ENCODE results near the gene GLOD4. TPM values are rescaled to one million over a fixed set of nuclear protein-coding genes. Genes with fewer than 3 reads are reported as not detected.
"Not testable (repeated sequence)": the region's sequence is repeated elsewhere in the genome, so short reads cannot be mapped to it uniquely, and the experiment has no call there.

The GLOD4 gene
- total RNA-seq, 1 experiment from 2014 or later = 69.7 TPM

DNA sequence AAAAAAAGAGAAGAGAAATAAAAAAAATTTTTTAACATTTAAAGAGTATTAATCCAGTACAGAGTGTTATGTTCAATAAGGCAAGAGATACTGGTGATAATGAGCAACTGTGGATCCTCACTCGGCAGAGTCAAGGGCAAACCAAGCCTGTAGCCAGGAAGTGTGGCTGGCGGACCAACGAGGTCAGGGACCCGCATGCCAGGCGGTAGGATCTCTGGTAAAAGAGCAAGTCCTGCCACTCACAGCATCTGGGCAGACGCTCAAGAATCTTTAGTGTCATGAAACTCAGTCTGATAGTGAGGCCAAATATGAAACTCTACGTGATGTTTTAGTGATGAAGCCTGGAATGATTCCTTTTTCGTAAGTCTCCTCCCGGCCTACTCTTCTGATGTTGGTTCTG is 21.7 kb downstream of the GLOD4 start:
- Mint-ChIP-seq H3K27me3 (ENCODE audit: insufficient read depth, unreplicated experiment) (no peaks in the 10 kb centered on the region), H3K9me3 (ENCODE audit: unreplicated experiment) (no peaks in the 10 kb centered on the region), H3K36me3 (ENCODE audit: insufficient read depth, unreplicated experiment) (peaks cover 53% of the 10 kb centered on the region), H3K4me3 (ENCODE audit: unreplicated experiment) (no peak overlapping the region), H3K27ac (ENCODE audit: unreplicated experiment) (no peak overlapping the region), H3K4me1 (ENCODE audit: low read depth, unreplicated experiment) (peaks cover 8% of the 10 kb centered on the region)
- BruUV-seq (replicated peaks) = no TSS peak
- H3K27me3 ChIP-seq (replicated peaks; ENCODE audit: control insufficient read depth, insufficient read depth, low read length) = no peaks in the 10 kb centered on the region
- ChIA-PET CTCF (no interaction called here), POLR2A (no interaction called here)
- H3K9me3 ChIP-seq = no peaks in the 10 kb centered on the region
- H3K4me3 ChIP-seq (ENCODE audit: low read depth, low read length) = no peak overlapping the region
- intact Hi-C loops (cut with micrococcal nuclease; ENCODE audit: unreplicated experiment) = no loop called here
- no peak for DNase-seq
- no peaks in the 10 kb centered on the region for H3K4me1 ChIP-seq
- no peak for TF ChIP-seq CTCF (IDR thresholded peaks at IDR 0.05; ENCODE audit: insufficient read depth in 1 of 2, low read depth in 1 of 2, low read length in 1 of 2, severe bottlenecking in 1 of 2, unreplicated experiment in 1 of 2)
- no peaks in the 10 kb centered on the region for H3K36me3 ChIP-seq (ENCODE audit: control insufficient read depth, insufficient read depth, low read length)

- BruUV-seq (replicated peaks) = no TSS peak
- CTCF ChIA-PET = no interaction called here
- DNase-seq = no peak
- Mint-ChIP-seq H3K9me3 (ENCODE audit: unreplicated experiment) (no peaks in the 10 kb centered on the region), H3K27ac (ENCODE audit: unreplicated experiment) (no peak overlapping the region), H3K4me1 (ENCODE audit: low read depth, unreplicated experiment) (peaks cover 8% of the 10 kb centered on the region), H3K36me3 (ENCODE audit: insufficient read depth, unreplicated experiment) (peaks cover 53% of the 10 kb centered on the region), H3K27me3 (ENCODE audit: insufficient read depth, unreplicated experiment) (no peaks in the 10 kb centered on the region), H3K4me3 (ENCODE audit: unreplicated experiment) (no peak overlapping the region)
- H3K36me3 ChIP-seq (ENCODE audit: control insufficient read depth, insufficient read depth, low read length) = no peaks in the 10 kb centered on the region
- H3K4me1 ChIP-seq = no peaks in the 10 kb centered on the region
- intact Hi-C loops (cut with micrococcal nuclease; ENCODE audit: unreplicated experiment) = no loop called here
- no peak for TF ChIP-seq CTCF (IDR thresholded peaks at IDR 0.05; ENCODE audit: insufficient read depth in 1 of 2, low read depth in 1 of 2, low read length in 1 of 2, severe bottlenecking in 1 of 2, unreplicated experiment in 1 of 2)
- H3K27me3 ChIP-seq (replicated peaks; ENCODE audit: control insufficient read depth, insufficient read depth, low read length) = no peaks in the 10 kb centered on the region
- no peaks in the 10 kb centered on the region for H3K9me3 ChIP-seq
- POLR2A ChIA-PET = no interaction called here
- no peak overlapping the region for H3K4me3 ChIP-seq (ENCODE audit: low read depth, low read length)
Observed at GRCh38 chr17:759964-760363, 22.1 kb downstream of the GLOD4 start.

DNA sequence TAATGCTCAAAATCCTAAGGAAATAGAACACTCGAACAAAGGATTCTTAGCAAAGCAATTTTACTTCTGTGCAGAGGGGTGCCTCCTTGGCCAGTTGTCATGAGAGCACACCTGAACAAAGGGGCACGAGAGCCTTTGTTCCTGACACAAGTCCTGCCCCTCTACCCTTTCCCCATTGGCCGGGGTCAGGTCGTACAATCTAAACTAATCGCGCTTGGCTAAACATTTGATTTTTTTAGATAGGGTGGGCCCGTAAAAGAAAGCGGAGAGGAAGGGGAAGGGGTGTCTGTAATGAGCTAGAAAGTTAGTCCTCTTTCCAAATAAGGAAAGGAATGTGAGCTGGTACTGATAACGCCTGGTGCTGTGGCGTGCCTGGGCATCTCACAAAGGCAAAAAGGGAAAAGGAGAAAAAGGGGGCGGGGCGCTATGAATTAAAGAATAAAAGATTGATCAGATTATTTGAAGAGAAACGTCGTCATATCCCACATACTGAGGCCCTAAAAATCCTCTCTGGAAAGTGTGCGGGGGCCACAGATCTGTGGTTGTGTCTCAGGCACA is 26.0 kb downstream of the GLOD4 start:
- H3K4me1 ChIP-seq; DNase-seq; POLR2A ChIA-PET; H3K27me3 Mint-ChIP-seq (ENCODE audit: insufficient read depth, unreplicated experiment); CTCF ChIA-PET; H3K4me3 ChIP-seq (ENCODE audit: low read depth, low read length); H3K9me3 ChIP-seq; H3K4me3 Mint-ChIP-seq (ENCODE audit: unreplicated experiment); H3K9me3 Mint-ChIP-seq (ENCODE audit: unreplicated experiment); H3K27me3 ChIP-seq (replicated peaks; ENCODE audit: control insufficient read depth, insufficient read depth, low read length); BruUV-seq (replicated peaks); intact Hi-C loops (cut with micrococcal nuclease; ENCODE audit: unreplicated experiment); H3K4me1 Mint-ChIP-seq (ENCODE audit: low read depth, unreplicated experiment); H3K36me3 ChIP-seq (ENCODE audit: control insufficient read depth, insufficient read depth, low read length): not testable (repeated sequence)
- Mint-ChIP-seq H3K27ac (ENCODE audit: unreplicated experiment) (peak overlapping the region; percentile 69), H3K36me3 (ENCODE audit: insufficient read depth, unreplicated experiment) (peaks cover 36% of the 10 kb centered on the region)

GRCh38 chr17:755319-755961 is 26.6 kb downstream of the GLOD4 start:
- Mint-ChIP-seq H3K4me1 (ENCODE audit: low read depth, unreplicated experiment) (peaks cover 12% of the 10 kb centered on the region), H3K27ac (ENCODE audit: unreplicated experiment) (peak overlapping the region; percentile 69), H3K36me3 (ENCODE audit: insufficient read depth, unreplicated experiment) (peaks cover 36% of the 10 kb centered on the region)
- H3K4me3 ChIP-seq (ENCODE audit: low read depth, low read length); POLR2A ChIA-PET; BruUV-seq (replicated peaks); H3K9me3 Mint-ChIP-seq (ENCODE audit: unreplicated experiment); H3K4me1 ChIP-seq; H3K27me3 ChIP-seq (replicated peaks; ENCODE audit: control insufficient read depth, insufficient read depth, low read length); H3K4me3 Mint-ChIP-seq (ENCODE audit: unreplicated experiment); intact Hi-C loops (cut with micrococcal nuclease; ENCODE audit: unreplicated experiment); H3K36me3 ChIP-seq (ENCODE audit: control insufficient read depth, insufficient read depth, low read length); DNase-seq; H3K27me3 Mint-ChIP-seq (ENCODE audit: insufficient read depth, unreplicated experiment); CTCF ChIA-PET; H3K9me3 ChIP-seq: not testable (repeated sequence)

Measured in Caco-2 (cell line).